ENCODE data around the gene CACNB2. TPM values are rescaled to one million over a fixed set of nuclear protein-coding genes. Genes with fewer than 3 reads are reported as not detected.

Gene CACNB2
- polyA plus RNA-seq, 1 of the 3 experiments (the other 2 are of a cell fraction): 0.74 TPM

GRCh38 chr10:18298256-18298655 lies 158.0 kb downstream of the CACNB2 start:
- H2AFZ ChIP-seq (ENCODE audit: low read depth): no peak overlapping the region
- H3K4me2 ChIP-seq: no peak overlapping the region
- no peaks in the 10 kb centered on the region for H3K4me1 ChIP-seq (ENCODE audit: control insufficient read depth in 1 of 2, insufficient read depth in 2 of 2, low read depth in 1 of 2, low read length in 1 of 2)
- H3K9me2 ChIP-seq: no peaks in the 10 kb centered on the region
- H3K27ac ChIP-seq (ENCODE audit: low read depth in 2 of 2, low read length in 1 of 2): no peak overlapping the region
- no peaks in the 10 kb centered on the region for H3K27me3 ChIP-seq (ENCODE audit: insufficient read depth)
- no peak overlapping the region for H3K4me3 ChIP-seq (ENCODE audit: low read depth in 2 of 2, low read length in 1 of 2)
- TF ChIP-seq MXI1 (IDR thresholded peaks at IDR 0.05; ENCODE audit: low read depth, low read length) (no peak), FOSL2 (IDR thresholded peaks at IDR 0.05; ENCODE audit: borderline replicate concordance, low read depth) (no peak), FOXM1 (IDR thresholded peaks at IDR 0.05; ENCODE audit: low read depth) (no peak), SIN3A (IDR thresholded peaks at IDR 0.05; ENCODE audit: borderline replicate concordance, low read depth, low read length) (no peak), EZH2phosphoT487 (IDR thresholded peaks at IDR 0.05; ENCODE audit: borderline replicate concordance, low read depth) (no peak), TAF1 (IDR thresholded peaks at IDR 0.05; ENCODE audit: borderline replicate concordance, low read depth, low read length) (no peak), MAX (IDR thresholded peaks at IDR 0.05; ENCODE audit: low read depth) (no peak), RCOR1 (IDR thresholded peaks at IDR 0.05; ENCODE audit: low read length) (no peak), POLR2AphosphoS5 (IDR thresholded peaks at IDR 0.05; ENCODE audit: low read depth, low read length) (no peak), PBX3 (IDR thresholded peaks at IDR 0.05) (no peak), MEF2A (IDR thresholded peaks at IDR 0.05; ENCODE audit: borderline replicate concordance, low read depth) (no peak), TCF12 (IDR thresholded peaks at IDR 0.05) (no peak), CHD2 (IDR thresholded peaks at IDR 0.05; ENCODE audit: low read length, partially characterized antibody) (no peak), REST (IDR thresholded peaks at IDR 0.05; ENCODE audit: low read depth, low read length) (no peak), RAD21 (IDR thresholded peaks at IDR 0.05; ENCODE audit: low read length) (no peak)
- H3K79me2 ChIP-seq (ENCODE audit: insufficient read depth): no peaks in the 10 kb centered on the region
- no peaks in the 10 kb centered on the region for H3F3A ChIP-seq (replicated peaks; ENCODE audit: insufficient read depth)
- no peaks in the 10 kb centered on the region for H3K9me3 ChIP-seq
- no peaks in the 10 kb centered on the region for H3K36me3 ChIP-seq (replicated peaks in 1 of 2; ENCODE audit: control insufficient read depth in 1 of 2, insufficient read depth in 2 of 2, low read length in 1 of 2)
- POLR2A ChIA-PET: no interaction called here
- DNase-seq: no peak
- CTCF ChIA-PET: interaction anchor here (0.6 kb wide), 1 partner anchor 130 kb away, joined by 3 read pairs; no protein-coding TSS in a partner anchor
- no peak overlapping the region for H3K9ac ChIP-seq
- H4K20me1 ChIP-seq (ENCODE audit: insufficient read depth): no peaks in the 10 kb centered on the region
- WGBS (ENCODE audit: low lambda C conversion rate): 80% methylated on average over 9 of the region's 9 CpGs
